ENCODE measurements around the gene HSPE1. TPM values are rescaled to one million over a fixed set of nuclear protein-coding genes. Genes with fewer than 3 reads are reported as not detected.
A peak's percentile ranks its signal among the peaks of the same experiment; 100 is the strongest.

Gene HSPE1
- total RNA-seq, 1 experiment from 2014 or later, result 278 TPM

DNA sequence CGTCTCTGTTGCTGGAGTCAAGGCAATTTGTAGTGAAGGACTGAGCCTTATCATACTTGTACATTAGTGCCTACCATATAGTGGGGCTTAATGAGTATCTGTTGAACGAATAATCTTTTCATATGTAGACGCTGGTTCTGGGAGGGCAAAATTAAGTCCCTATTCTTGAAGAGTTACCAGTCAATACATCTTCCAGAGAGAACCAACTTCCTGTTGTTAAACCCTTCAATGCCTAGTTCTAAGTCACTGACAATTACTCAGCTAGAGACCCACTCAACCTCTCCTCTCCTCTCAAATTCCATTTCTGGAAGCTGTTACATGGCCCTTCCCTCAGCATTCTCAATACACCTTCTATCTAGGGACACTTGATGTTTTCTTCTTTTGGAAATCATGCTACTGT is 14.6 kb downstream of the HSPE1 start:
- intact Hi-C loops (cut with micrococcal nuclease; ENCODE audit: unreplicated experiment), result no loop called here
- no peak for ATAC-seq
- TF ChIP-seq, protein P1, sequence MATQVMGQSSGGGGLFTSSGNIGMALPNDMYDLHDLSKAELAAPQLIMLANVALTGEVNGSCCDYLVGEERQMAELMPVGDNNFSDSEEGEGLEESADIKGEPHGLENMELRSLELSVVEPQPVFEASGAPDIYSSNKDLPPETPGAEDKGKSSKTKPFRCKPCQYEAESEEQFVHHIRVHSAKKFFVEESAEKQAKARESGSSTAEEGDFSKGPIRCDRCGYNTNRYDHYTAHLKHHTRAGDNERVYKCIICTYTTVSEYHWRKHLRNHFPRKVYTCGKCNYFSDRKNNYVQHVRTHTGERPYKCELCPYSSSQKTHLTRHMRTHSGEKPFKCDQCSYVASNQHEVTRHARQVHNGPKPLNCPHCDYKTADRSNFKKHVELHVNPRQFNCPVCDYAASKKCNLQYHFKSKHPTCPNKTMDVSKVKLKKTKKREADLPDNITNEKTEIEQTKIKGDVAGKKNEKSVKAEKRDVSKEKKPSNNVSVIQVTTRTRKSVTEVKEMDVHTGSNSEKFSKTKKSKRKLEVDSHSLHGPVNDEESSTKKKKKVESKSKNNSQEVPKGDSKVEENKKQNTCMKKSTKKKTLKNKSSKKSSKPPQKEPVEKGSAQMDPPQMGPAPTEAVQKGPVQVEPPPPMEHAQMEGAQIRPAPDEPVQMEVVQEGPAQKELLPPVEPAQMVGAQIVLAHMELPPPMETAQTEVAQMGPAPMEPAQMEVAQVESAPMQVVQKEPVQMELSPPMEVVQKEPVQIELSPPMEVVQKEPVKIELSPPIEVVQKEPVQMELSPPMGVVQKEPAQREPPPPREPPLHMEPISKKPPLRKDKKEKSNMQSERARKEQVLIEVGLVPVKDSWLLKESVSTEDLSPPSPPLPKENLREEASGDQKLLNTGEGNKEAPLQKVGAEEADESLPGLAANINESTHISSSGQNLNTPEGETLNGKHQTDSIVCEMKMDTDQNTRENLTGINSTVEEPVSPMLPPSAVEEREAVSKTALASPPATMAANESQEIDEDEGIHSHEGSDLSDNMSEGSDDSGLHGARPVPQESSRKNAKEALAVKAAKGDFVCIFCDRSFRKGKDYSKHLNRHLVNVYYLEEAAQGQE (IDR thresholded peaks at IDR 0.05; ENCODE audit: insufficient read depth in 1 of 2, low read depth in 2 of 2, low read length in 1 of 2), result no peak
- TF ChIP-seq, protein P2, sequence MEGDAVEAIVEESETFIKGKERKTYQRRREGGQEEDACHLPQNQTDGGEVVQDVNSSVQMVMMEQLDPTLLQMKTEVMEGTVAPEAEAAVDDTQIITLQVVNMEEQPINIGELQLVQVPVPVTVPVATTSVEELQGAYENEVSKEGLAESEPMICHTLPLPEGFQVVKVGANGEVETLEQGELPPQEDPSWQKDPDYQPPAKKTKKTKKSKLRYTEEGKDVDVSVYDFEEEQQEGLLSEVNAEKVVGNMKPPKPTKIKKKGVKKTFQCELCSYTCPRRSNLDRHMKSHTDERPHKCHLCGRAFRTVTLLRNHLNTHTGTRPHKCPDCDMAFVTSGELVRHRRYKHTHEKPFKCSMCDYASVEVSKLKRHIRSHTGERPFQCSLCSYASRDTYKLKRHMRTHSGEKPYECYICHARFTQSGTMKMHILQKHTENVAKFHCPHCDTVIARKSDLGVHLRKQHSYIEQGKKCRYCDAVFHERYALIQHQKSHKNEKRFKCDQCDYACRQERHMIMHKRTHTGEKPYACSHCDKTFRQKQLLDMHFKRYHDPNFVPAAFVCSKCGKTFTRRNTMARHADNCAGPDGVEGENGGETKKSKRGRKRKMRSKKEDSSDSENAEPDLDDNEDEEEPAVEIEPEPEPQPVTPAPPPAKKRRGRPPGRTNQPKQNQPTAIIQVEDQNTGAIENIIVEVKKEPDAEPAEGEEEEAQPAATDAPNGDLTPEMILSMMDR (IDR thresholded peaks at IDR 0.05), result no peak
- no peak for TF ChIP-seq TCF7L2 (IDR thresholded peaks at IDR 0.05; ENCODE audit: low read depth, low read length)
- no peak for TF ChIP-seq SIN3A (IDR thresholded peaks at IDR 0.05; ENCODE audit: borderline replicate concordance, insufficient read depth, low read depth, low read length)
- TF ChIP-seq POLR2AphosphoS5 (IDR thresholded peaks at IDR 0.05; ENCODE audit: low read depth, low read length), result no peak
- POLR2A ChIA-PET, result no interaction called here
- in situ Hi-C loops (cut with HindIII; ENCODE audit: low pct_unique_long_range_greater_than_20kb, low sequenced_read_pairs), result no loop called here
- Histone ChIP-seq H3K27ac (ENCODE audit: low read length) (peak overlapping the region; percentile 95), H3K9me3 (ENCODE audit: control insufficient read depth, insufficient read depth, low read depth, low read length) (no peaks in the 10 kb centered on the region), H3K36me3 (ENCODE audit: control insufficient read depth, insufficient read depth, low read length) (peaks cover 5% of the 10 kb centered on the region), H3K4me3 (ENCODE audit: low read depth in 2 of 2, low read length in 2 of 2) (peak overlapping the region; percentile 77 to 86), H3K4me1 (ENCODE audit: control insufficient read depth, insufficient read depth, low read length) (peaks cover 12% of the 10 kb centered on the region), H3K27me3 (ENCODE audit: control insufficient read depth, insufficient read depth, low read length) (no peaks in the 10 kb centered on the region)
- CTCF ChIA-PET, result no interaction called here
- no TSS peak for BruUV-seq (replicated peaks)
- DNase-seq (ENCODE audit: low read depth, low spot score), result no peak

DNA sequence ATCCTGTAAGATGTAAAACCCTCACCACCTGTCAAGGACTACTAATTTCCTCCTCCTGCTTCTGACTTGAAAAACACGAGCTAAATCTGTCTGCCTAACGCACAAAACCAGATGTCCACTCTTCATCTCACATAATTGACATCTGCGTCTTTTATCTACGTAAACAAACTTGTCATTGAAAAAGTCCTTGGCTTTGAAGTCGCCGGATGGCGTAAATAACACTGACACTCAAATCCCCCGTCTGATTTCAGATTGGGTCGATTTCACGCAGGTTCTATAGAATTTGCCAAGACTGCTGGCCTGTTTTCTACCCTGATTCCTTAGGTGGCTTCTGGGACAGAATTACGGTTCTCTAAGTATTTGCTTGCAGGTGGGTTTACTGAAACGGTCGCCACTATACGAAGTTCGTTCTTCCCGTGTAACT is 15.1 kb downstream of the HSPE1 start:
- ChIA-PET POLR2A (no interaction called here), CTCF (interaction anchor here (0.5 kb wide), 1 partner anchor 103 kb away, joined by 3 read pairs; no protein-coding TSS in a partner anchor)
- no peak for DNase-seq (ENCODE audit: low read depth, low spot score)

More for the DNA sequence above, 15.1 kb downstream of the HSPE1 start:
- no TSS peak for BruUV-seq (replicated peaks)
- peak; percentile 94 for TF ChIP-seq TCF7L2 (IDR thresholded peaks at IDR 0.05; ENCODE audit: low read depth, low read length)
- TF ChIP-seq, protein P1 (IDR thresholded peaks at IDR 0.05; ENCODE audit: insufficient read depth in 1 of 2, low read depth in 2 of 2, low read length in 1 of 2), result no peak
- H3K9me3 ChIP-seq (ENCODE audit: control insufficient read depth, insufficient read depth, low read depth, low read length), result no peaks in the 10 kb centered on the region
- H3K36me3 ChIP-seq (ENCODE audit: control insufficient read depth, insufficient read depth, low read length), result peaks cover 5% of the 10 kb centered on the region
- in situ Hi-C loops (cut with HindIII; ENCODE audit: low pct_unique_long_range_greater_than_20kb, low sequenced_read_pairs), result no loop called here
- no peaks in the 10 kb centered on the region for H3K27me3 ChIP-seq (ENCODE audit: control insufficient read depth, insufficient read depth, low read length)
- peak overlapping the region; percentile 77 to 86 for H3K4me3 ChIP-seq (ENCODE audit: low read depth in 2 of 2, low read length in 2 of 2)
- peak overlapping the region; percentile 95 for H3K27ac ChIP-seq (ENCODE audit: low read length)
- ATAC-seq, result no peak
- H3K4me1 ChIP-seq (ENCODE audit: control insufficient read depth, insufficient read depth, low read length), result peaks cover 12% of the 10 kb centered on the region
- intact Hi-C loops (cut with micrococcal nuclease; ENCODE audit: unreplicated experiment), result no loop called here
